Muscle of arm (tissue), 12 donors: ENCODE results near the gene TFF3. TPM values are rescaled to one million over a fixed set of nuclear protein-coding genes. Genes with fewer than 3 reads are reported as not detected.
"Not testable (repeated sequence)": the region's sequence is repeated elsewhere in the genome, so short reads cannot be mapped to it uniquely, and the experiment has no call there.

Experiments
- DNase-seq: peaks from one replicate; pipeline ENCODE4 v3.0.0-alpha.2; 2013
- polyA plus RNA-seq, 12 donors: library from polyadenylated mRNA; unstranded; fragments of 120-200 nt; gene quantifications; one replicate each; pipeline ENCODE4 v1.2.1, GENCODE V29; 2013; ENCODE audit not compliant: insufficient read length in 12 of 12

TFF3 gene
- polyA plus RNA-seq, 12 donors: 0.75 to 218 (median 1.4) TPM; not detected in 1

DNA sequence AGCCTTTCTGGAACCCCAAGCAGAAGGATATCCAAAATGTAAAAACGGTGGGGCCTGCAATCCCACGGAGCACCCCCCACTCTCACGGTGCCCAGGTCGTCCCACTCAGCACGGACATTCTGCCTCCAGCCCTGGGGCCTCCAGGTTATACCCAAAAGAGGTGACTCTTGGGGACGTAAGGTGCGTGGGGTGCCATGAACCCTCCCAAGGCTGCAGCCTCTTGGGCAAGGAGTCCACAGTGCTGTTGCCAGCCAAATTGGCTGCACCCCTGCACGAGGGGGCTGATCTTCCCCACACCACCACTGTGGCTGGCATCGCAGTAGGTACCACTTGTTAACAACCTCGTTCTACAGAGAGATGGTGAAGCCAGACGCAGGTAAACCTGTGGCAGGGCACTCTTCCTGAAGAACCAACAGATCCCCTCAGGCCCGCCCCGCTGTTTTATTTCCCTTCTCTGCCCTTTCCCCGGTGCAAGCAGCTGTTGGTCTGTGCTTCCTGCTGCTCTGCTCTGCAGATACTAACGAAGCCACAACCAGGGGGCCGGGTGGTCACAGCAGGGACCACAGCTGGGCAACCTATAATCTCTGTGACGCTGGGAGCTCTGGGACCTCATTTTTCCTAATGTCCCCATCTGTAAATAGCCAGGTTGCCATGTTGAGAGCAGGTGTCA lies 8.7 kb downstream of the TFF3 start:
- no peak for DNase-seq

DNA sequence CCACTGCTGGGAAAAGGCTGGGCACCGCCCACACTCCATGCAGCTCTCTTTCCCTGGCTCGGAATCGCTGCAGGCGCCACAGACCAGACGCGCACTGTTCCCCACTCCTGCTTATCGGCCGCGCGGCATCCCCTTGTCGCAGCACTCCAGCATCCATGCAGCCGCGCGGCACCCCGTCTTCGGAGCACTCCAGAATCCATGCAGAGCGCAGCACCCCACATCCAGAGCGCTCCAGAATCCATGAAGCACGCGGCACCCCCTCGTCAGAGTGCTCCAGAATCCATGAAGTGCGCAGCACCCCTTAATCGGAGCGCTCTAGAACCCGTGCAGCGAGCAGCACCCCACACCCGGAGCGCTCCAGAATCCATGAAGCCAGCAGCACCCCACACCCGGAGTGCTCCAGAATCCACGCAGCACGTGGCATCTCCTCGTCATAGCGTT lies 9.5 kb downstream of the TFF3 start:
- DNase-seq: no peak

DNA sequence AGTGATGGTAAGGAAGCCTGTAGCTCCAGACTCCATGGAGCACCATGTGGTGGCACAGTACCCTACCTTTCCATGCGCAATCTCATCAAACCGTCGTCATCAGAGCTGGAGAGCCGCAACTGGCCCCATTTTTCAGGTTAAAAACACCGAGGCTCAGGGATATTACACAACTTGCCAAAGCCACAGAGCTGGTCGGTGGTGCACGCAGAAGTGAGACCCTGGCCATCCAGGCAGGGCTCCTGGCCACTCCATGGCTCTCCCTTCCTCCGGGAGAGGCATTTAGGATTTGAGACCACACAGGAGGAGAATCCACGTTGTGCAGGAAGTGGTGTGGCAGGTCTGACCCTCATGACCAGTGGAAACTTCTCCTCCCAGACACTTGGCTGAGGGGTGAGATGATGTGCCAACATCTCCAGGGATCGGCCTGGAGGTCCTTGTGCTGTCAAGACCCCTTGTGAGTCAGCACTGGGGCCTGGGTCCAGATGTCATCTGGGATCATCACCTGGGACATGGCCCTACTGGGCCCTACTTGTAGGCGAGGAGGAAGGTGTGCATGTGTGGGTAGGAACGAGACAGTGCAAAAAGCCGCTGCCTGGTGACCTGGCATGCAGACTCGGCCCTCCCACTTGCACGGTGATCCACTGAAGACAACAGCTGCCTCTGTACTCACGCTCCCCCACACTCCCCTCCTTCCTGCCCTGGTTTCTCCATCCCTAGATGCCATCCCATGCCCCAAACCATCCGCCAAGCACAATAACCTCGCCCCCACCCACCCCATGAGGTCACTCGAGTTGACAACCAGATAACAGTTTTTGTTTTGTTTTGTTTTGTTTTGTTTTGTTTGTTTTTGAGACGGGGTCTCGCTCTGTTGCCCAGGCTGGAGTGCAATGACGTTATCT lies 10.4 kb downstream of the TFF3 start:
- DNase-seq: no peak

DNA sequence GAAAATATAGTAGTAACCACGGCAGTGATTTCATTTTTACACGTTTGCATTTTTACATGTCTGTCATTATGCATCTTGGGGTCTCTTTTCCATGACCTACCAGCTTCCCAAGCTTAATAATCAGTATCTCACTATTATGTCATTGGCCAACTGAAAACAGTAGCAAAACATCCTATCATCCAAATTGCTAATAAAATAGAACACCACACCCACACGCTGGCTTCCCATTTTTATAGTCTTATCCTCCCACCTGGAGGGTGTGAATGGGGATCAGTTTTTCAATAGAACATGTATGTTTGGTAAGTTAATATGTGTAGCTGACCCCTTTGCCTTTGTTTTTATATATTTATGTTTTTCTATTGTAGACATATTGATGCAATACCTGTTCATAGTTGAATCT lies 11.8 kb downstream of the TFF3 start:
- no peak for DNase-seq

DNA sequence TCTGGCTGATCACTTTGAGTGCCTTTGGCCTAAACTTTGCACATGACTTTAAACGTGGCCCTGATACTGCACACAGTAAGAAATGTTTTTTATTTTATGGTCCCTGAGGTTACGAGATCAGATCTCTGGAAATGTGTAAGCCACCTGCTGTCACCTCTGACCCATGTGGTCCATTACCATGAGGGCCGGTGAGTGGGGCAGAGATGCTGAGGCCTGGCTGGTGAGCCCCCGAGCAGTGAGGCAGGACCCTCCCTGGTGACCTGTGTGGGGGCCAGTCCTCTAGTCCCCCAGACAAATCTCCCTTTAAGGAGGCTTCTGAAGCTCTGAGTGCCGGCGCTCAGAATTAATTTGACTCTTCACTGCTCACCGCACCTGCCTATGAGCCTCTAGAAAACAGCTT lies 12.4 kb downstream of the TFF3 start:
- DNase-seq: no peak

DNA sequence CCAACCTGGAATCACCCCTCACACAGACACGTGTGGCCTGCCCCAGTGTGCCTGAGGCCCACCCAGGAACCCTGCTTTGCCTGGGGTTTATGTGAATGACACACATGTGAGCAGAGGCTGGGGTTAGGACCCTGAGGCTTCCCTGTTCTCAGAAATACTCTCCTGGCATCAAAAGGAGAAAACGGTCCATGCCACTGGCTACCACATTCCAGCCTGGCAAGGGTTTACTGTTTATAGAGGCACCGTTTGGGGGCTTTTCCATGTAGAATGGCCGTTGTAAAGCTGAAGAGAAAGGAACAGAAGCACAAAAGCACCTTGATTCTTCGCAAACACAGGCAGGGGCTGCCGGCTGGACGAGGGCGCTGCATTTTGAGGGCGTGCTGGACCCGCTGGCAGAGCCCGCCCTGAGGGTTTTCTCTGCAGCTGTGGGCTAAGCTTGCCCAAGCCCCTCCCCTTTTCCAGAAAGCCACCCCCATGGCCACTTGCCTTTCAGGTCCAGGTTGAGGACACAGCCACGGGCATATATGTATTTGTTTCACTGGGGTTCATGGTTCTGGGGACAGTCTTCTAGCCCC lies 13.0 kb downstream of the TFF3 start:
- no peak for DNase-seq

DNA sequence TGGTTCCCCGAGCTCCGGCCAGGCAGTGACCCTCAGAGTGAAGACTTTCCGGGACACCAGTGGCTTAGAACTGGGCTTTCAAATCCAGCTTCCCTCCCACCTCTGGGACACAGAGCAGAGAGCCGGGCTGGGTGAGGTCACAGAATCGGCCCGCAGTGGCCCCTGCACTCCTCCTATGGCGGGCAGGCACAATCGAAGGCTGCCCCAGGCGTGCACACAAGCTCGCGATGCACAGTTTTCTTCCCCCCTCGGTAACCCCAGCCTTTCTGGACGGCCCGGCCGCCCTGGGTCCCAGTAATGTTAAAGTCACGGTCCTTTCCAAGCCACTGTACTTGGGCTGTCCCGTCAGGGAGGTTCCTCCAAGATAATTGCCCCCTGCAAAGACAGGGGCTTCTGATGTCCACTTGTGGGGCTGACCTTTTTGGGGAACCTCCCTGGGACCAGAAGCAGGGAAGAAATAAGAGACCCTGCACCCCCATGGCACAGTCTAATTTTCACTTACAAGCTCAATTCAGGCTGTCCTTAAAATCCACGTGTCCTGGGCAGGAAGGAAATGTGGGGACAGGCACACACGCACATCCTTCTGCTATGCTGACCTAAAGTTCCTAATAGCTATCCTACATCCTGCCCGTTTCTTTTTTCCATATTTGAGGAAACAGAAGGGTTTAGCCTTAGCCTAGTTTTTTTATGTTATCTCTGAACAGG lies 13.7 kb downstream of the TFF3 start:
- no peak for DNase-seq

DNA sequence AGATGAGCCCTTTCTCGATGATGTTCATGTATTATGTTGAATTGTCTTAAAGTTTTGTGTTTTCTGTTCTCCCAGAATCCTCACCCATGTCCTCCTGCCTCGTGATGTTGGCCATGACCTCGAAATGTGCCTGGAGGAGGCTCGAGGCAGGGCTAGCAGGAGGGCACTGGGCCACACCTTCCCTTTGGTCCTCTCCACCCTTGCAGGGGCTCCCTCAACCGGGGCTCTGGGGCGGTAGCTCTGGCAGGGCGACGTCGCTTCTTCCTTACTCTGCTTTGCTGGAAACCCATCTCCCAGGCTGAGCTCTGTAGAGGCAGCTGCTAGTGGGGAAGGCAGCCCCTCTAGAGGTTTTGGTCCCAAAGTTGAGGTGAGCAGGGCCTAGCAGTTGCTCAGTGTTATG lies 14.3 kb downstream of the TFF3 start:
- DNase-seq: no peak

DNA sequence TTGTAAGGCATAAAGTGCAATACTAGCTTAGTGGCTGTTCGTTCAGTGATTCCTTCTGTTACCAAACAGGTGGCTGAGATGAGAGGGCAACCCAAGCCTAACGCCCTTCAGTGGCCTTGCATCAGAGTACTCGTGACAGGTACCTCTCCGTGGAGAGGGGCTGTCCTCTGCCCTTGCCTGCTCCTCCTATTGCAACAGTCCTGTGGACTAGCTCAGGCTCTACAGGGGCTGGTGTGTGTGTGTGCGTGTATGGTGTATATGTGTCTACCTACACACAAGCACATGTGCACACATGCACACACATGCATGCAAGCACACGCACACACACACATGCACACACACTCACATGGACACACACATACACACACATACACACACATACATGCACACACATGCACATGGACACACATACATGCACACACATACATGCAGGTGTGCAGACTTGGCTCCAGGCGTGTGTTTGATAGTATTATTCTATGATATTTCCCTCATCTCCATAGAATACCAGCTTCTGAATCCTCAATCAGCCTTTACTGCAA lies 15.1 kb downstream of the TFF3 start:
- no peak for DNase-seq

DNA sequence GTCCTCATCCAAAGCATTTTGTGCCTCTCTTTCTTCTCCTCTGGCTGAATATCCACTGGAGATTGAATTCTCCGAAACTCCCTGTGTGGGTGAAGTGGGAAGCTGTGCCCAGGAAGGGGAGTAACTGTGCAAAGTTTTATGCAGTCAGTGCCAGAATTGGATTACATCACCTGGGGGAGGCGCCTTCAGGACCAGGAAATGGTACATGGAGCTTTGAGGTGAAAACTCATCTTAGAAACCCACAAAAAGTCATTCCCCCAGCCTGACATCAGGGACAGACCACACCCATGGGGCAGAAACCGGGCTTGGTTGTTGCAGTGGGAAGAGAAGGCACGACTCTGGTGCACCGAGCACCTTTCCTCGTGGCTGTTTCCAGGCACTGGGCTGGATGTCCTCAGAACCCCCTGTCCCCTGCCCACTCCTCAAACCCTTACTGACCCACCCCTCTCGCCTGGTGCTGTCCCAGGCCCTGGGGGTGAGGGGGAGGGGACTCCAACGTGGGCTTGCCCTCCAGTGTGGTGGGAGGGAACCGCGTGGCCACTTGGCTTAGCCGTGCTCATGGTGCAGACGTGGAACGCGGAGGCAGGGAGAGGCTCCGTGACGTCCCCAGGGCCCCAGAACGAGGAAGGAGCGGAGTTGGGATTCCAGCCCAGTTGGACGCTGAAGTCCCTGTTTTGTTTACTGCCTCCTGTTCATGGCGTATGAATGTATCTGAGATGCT lies 15.7 kb downstream of the TFF3 start:
- no peak for DNase-seq

DNA sequence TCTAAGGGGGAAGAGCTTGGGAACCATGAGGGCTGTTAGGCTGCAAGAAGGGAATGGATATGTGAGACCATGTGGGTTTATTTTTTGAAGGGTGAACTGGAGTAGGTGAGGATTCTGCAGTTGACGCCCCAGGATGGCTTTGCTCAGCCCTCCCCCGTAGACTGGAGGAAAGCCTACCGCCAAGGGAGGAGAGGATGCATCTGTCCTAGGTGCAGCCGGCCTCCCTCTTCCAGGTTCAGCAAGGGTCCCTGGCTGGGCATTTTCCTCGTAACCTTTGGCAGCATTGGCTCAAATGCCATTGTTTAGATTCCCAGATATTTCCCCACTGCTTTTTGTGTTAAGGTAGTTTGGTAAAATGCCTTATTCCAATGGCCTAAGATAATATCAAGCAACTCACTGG lies 16.6 kb downstream of the TFF3 start:
- no peak for DNase-seq

DNA sequence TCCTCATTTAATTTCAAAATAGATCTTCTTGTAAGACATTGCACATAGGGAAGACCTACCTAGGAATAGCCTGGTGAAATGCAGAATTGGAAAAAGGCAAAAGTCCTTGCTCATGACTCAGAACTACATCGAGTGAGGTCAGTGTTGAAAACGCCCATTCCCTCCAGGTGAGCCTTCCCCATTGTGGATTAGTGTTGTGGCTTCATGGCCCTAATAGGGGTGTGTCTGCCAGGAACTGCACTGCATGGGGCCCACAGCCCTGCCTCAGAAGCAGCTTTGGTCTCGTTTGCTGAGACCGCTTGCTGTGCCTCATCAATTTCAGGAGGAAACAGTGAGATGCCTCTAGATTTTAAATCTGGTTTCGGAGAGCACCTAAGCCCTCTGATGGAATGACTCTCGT lies 17.0 kb downstream of the TFF3 start:
- DNase-seq: no peak

DNA sequence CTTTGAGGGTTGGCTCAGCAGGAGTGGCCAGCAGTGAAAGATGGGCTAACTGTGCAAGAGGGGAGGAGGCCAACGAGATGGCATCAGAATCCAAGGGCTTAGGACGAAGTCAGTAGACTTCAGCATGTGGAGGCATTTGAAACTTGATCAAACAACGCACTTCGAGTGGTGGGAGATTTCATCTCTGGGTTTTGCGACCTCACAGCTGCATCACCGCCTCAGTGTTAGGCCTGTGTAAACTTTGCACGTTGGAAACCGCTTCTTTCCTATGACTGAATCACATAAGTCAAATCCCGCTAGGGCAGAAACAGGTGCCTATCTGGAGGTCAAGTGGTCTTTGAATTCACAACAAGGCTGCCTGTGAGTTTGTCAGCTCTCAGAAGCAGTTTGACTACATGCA lies 17.8 kb downstream of the TFF3 start:
- no peak for DNase-seq

DNA sequence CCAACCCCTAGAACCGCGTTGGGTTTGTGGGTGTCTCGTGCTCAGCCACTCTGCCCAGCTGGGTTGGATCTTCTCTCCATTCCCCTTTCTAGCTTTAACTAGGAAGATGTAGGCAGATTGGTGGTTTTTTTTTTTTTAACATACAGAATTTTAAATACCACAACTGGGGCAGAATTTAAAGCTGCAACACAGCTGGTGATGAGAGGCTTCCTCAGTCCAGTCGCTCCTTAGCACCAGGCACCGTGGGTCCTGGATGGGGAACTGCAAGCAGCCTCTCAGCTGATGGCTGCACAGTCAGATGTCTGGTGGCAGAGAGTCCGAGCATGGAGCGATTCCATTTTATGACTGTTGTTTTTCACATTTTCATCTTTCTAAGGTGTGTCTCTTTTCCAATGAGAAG lies 18.7 kb downstream of the TFF3 start:
- no peak for DNase-seq

DNA sequence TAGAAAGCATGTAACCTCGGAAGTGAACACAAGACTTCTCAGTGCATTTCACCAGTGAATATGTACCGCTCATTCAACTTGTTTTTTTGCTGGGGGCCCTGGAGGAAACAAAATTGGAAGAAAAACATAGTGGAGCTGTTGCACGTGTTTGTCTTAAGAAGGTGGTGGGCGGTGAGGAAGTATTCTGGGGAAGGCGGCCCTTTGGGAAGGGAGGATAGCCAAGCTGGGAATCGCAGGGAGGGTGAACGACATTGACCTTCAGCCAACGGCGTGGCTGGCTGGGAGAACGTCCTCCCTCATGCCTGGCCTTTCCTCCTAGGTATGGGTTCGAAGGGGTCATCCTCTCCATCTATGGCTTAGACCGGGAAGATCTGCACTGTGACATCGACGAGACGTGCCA lies 19.4 kb downstream of the TFF3 start:
- no peak for DNase-seq

DNA sequence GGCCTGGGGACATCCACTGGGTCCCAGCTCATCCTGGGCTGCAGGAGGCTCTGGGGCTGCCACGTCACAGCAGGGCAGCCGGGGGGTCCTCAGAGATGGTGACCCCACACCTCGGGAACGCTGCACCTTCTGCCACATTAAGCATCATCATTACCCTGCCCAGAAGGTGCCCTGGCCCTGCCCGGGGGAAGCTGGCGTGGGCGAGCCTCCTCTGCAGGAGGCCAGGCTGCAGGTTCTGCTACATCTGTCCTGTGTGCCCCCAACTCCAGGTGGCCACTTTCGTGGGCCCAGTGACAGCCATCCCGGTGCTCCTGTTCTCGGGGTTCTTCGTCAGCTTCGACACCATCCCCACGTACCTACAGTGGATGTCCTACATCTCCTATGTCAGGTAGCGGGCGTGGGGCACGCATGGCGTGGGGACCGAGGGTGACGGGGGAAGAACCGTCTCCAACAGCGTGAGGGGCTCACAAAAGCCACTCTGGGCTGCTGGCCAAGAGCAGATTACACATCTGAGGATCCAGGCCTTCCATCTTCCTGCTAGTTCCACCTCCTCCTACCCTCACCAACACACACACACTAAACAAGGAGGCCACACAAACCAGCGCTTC lies 20.8 kb downstream of the TFF3 start:
- DNase-seq: no peak

DNA sequence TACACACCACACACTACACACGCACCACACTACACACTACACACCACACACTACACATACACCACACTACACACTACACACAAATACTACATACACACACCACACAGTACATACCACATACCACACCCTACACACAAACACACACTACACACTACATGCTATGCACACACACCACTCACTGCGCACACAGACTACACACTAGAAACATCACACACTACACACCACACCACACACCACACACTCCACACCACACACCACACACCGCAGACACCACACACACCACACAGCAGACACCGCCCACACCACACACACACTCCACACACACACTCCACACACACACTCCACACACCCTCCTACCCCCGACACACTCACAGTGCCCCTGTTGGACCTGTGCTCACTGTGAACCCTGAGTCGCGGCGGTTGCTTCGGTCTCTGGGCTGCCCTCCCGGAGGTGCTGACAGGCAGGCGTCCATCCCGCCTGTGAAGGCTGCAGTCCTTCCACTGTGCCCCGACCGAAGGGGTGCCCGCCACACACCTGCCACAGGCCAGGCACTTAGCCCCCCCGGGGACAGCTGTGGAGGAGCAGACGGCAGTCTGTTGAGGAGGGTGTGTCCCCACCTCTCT lies 21.4 kb downstream of the TFF3 start:
- no peak for DNase-seq

DNA sequence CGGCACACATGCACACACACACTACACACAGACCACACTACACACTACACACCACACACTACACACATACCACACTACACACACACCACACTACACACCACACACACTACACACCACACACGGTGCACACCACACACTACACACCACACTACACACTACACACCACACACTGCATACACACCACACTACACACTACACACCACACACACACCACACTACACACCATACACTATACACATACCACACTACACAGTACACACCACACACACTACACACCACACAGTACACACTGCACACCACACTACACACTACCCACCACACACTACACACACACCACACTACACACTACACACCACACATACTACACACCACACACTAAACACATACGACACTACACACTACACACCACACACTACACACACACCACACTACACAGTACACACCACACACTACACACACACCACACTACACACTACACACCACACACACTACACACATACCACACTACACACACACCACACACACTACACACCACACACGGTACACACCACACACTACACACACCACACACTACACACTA lies 22.6 kb downstream of the TFF3 start:
- not testable (repeated sequence) for DNase-seq

DNA sequence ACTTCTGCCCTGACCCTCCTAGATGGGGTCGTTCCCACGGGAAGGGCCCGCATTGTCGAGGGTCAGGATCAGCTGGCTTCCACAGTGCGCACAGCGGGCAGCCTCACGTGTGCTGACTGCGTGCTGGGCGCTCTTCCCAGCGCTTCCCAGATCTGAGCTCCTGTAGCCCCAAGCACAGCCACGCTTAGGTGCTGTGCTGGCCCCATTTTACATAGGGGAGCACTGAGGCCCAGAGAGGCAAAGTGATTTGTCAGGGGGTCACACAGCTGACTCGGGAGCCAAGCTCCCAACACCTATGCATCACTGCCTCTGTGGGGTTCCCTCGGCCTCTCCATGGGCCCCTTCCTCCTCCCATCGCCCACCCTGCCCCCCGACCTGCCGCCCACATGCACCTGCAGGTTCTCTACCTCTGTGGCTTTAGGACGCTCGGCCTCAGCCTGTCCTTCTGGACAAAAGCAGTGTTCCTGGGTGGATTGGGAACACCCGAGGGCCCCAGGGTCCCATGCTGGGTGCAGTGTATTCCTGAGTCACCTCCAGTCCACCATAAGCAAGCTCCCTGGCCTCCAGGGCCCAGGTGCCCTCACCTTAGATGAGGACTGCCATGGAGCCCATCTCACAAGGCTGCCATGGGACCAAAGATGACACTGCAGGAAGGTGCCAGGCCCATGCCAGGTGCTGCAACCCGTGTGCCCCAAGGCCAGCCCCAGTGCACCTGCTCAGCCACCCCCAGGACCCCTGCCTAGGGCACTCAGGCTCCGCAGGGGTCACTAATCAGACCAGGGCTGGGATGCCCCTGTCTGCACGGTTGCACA lies 23.3 kb downstream of the TFF3 start:
- no peak for DNase-seq
